GM18511 (cell line): Measurements from ENCODE around the gene TBC1D14.
A peak's percentile ranks its signal among the peaks of the same experiment; 100 is the strongest.

ENCODE experiments used
- ATAC-seq: cut with Tn5 transposase; IDR thresholded peaks from one replicate; pipeline ENCODE4 v1.9.1; 2021; ENCODE audit warnings: mild to moderate bottlenecking, moderate library complexity; ENCODE audit not compliant: unreplicated experiment

The TBC1D14 gene

DNA sequence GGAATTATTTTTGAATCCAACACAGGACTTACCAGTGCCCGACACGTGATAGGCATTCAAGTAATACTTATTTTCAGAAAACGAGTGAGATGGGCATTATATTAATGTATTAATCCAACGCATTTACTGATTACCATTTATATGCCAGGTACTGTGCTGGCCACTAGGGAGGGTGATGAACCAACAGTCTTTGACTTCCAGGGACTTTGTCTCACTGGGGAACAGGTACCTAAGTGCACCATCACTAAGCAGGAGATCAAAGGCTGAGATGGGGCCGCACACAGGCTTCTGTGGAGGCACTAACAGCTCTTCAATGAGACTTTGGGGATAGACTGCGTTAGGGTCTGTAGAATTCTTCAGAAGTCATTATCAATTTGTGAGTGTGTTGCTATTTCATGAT is 127.8 kb downstream of the TBC1D14 start:
- ATAC-seq = no peak

GRCh38 chr4:7040765-7041164 is 131.1 kb downstream of the TBC1D14 start:
- no peak for ATAC-seq

DNA sequence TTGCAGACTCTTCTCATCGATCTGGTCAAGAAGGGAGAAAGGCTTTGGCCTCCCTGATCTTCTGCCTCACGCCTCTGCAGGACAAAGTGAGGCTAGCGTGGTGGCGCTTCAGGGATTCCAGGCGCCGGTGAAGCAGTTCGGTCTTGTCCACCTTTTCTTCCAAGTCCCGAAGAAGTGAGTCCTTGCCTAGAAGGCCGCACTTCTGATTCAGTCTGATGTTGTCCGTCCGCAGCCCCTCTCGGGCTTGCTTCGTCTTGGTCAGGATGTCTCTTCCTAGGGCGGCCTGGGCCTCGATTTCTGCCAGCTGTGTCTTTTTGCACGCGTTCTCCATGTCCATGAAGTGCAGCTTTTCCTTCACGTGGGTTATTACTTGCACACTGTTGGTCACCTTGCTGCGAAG is 131.6 kb downstream of the TBC1D14 start:
- no peak for ATAC-seq

DNA sequence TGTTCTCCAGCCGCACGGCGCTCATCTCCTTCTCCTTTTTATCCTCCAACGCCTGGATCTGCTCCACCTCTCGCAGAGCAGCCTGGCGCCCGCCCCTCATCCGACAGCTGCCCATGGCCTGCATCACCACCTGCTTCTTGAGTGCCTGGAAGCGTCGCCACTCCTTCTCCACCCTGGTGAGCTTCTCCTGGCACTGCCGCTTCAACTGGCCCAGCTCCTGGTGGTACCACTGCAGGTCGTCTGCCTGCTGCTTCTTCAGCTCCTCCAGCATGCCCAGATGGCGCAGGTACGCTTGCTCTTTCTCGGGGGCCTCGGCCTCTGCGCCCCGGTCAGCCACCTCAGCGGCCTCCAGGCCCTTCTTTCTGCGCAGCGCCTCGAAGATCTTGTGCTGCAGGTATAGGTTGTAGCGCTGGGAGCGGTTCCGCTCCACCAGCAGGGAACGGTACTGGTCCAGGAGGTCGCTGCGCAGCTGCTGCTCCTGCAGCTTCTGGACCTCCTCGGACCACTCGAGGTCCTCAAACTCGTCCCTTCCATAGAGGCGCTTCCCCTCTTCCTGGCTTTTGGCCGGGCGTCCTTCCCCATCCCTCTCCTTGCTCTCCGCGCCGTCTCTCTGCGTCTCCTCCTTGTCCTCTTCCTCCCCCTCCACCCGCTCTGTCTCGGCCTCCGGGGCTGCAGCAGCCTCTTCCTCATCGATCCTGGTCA is 132.3 kb downstream of the TBC1D14 start:
- no peak for ATAC-seq

DNA sequence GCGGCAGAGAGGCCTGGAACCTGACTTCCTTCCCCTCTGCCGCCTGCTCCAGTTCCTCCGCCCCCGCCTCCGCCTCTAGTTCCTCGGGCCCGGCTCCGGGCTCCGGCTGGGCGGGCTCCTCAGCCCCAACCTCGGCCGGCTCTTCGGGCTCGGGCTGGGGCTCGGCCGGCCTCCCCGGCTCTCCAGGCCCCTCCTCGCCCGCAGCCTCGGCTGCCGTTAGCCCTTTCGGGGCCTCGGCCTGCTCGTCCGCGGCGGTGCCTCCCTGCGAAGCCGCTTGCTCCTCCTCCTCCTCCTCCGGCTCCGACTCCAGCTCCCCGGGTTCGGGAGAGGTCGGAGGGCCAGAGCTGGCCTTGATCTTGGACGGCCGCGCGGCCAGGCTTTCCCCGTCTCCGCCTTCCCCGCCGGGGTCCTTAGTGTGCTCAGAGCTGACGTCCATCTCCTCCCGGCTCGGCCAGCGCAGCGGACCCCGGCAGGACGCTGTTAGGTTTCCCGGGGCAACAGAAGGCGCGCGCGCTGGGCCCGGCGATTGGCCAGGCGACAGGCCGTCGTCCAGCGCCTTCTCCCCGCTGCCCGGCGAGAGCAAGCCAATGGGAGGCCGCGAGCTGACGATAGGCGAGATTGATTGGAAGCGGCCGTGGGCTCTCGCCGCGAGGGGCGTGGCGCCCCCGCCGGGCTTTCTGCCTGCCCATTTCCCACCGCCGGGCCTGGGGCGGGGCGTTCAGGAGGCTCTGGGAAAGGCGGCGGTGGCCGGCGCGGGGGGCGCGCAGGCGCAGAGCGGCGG is 133.1 kb downstream of the TBC1D14 start:
- peak; percentile 77 for ATAC-seq

DNA sequence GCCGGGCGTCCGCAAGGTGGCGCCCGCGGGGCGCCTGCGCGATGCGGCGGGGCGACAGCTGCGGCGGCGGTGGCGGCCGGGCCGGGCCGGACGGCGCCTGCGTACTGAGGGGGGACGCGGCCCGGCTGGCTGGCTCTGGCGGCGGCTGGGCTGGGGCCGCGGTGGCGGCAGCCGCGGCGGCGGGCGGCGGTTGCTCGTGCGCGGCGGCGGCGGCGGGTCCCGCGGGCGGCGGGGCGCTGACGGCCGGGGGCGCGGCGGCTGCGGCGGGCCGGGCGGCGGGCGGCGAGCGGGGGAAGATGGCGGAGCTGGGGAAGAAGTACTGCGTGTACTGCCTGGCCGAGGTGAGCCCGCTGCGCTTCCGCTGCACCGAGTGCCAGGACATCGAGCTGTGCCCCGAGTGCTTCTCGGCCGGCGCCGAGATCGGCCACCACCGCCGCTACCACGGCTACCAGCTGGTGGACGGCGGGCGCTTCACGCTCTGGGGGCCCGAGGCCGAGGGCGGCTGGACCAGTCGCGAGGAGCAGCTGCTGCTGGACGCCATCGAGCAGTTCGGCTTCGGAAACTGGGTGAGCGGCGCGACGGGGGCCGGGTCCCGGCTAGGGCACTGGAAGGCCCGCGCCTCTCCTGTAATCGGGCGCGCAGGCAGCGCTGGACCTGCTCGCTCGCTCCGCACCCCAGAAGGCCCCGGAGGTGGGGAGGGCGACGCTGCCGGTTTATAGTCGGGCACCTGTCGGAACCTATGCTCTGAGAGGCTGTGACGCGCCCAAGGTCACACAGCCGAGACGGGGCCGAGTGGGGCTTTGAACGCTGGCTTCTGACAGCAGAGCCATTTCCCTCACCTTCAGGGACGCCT is 133.9 kb downstream of the TBC1D14 start, which contains the start of gene TADA2B:
TSS of gene TADA2B (plus strand) at position 89 of the 853 bp plus-strand sequence. CDS start at position 297, 208 bp downstream.
- ATAC-seq = peak; percentile 37

GRCh38 chr4:7044137-7044930 is 134.7 kb downstream of the TBC1D14 start:
- no peak for ATAC-seq

- no peak for ATAC-seq
Measured at GRCh38 chr4:7045553-7045952, 135.9 kb downstream of the TBC1D14 start.

GRCh38 chr4:7045961-7046921 is 136.6 kb downstream of the TBC1D14 start:
- ATAC-seq = no peak

- ATAC-seq = no peak
Measured at GRCh38 chr4:7046971-7047370, 137.3 kb downstream of the TBC1D14 start.

- no peak for ATAC-seq
Measured at GRCh38 chr4:7048642-7049041, 139.0 kb downstream of the TBC1D14 start.

DNA sequence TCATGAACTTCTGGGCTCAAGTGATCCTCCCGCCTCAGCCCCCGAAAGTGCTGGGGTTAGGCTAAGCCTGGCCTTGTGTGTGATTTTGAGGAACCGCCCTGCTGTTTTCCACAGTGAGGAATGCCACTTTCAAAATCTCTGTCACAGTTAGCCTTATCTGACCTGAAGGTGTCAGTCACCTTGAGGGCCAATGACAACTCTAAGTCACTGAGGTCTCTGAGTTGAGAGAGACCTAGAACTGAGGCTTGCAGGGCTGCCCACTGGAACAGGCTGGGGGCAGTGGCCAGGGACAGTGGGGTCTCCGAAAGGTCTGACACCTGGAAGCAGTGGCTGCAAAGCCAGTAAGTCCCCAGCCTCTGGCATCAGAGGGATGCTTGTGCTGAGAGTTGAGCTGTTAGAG is 139.7 kb downstream of the TBC1D14 start:
- no peak for ATAC-seq

GRCh38 chr4:7049739-7050138 is 140.1 kb downstream of the TBC1D14 start:
- ATAC-seq = no peak

GRCh38 chr4:7050481-7051143 is 141.0 kb downstream of the TBC1D14 start:
- no peak for ATAC-seq

DNA sequence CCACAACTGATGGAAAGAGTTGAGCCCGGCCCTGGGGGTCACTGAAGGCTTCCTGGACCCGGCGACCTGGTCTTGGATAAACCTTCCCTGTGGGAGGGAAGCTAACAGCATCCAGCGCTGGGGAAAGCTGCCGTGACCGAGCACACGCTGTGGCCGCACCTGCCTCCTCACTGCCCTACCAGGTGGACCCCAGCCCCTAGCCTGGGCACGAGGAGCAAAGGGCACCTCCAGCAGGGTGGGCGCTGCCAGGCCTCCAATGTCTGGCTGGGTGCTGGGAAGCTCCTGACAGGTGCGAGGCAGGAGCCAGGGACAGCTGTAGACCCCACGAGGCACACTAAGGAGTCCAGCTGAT is 141.5 kb downstream of the TBC1D14 start:
- no peak for ATAC-seq

GRCh38 chr4:7051905-7052304 is 142.3 kb downstream of the TBC1D14 start:
- ATAC-seq = no peak

- ATAC-seq = no peak
Measured at GRCh38 chr4:7052313-7052712, 142.7 kb downstream of the TBC1D14 start.

DNA sequence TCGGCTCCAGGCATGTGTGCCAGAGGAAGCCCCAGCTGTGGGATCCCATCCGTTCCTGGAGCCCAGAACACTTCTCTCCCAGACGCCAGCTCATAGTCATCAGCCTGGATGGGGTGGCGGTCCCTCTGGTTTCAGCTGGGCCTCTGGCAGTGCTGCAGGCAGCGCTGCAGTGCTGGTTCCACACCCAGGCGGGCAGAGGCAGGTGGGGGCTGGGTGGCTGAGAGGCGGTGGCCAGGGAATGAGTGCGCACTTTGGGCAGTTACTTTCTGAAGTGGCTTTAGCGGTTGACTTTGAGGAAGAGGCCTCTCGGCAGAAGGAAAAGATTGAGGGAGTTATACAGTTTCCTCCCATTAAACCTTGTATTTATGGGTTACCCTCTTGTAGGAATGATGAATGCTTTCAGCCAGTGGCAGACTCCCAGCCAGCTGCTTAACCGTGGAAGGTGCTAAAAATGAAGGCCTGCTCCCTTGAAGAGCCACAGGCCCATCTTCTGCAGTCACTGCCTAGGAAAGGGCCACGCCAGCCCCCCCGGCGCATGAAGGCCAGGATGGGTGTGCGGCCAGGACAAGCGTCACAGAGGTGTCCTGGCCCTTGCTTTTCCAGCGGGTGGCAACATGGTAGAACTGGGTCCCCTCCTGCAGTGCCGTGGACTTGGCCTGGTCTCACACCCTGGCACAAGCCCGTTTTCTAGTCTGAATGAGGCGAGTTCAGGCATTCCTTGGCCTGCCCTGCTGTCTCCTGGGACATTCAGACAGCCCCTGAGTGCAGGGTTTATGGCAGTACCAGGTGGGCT is 143.5 kb downstream of the TBC1D14 start:
- ATAC-seq = no peak
